A549 (cell line): Measurements from ENCODE around the gene CABP7. TPM values are rescaled to one million over a fixed set of nuclear protein-coding genes. Genes with fewer than 3 reads are reported as not detected.

Source experiments
- ATAC-seq, 2 experiments: fragments of 200-7000 bp in 1 of 2; fragments of >200 bp in 1 of 2; cut with Nextera tagmentation in 1 of 2; cut with Tn5 transposase in 1 of 2; 3 replicates each; pipeline versions ENCODE4 v1.8.0 to v1.9.1; 2018 to 2020; ENCODE audit warnings: mild to moderate bottlenecking in 1 of 2, moderate library complexity in 1 of 2
- CTCF ChIA-PET: fragments of 300-600 bp; sonication (Branson Sonifier 250); formaldehyde crosslinking; extraction: SDS; loops from one replicate; lab custom pipeline; 2021; ENCODE audit warnings: antibody characterized with exemption, inconsistent platforms; lab: Yijun Ruan, JAX
- POLR2A ChIA-PET: fragments of 350-600 bp; formaldehyde crosslinking; extraction: SDS; loops from one replicate; lab custom pipeline; 2021; ENCODE audit warnings: antibody characterized with exemption, inconsistent platforms; lab: Yijun Ruan, JAX
- DNase-seq, 2 experiments: peaks; one replicate each; pipeline versions ENCODE4 v3.0.0 to v3.0.0-alpha.2; 2011 to 2016; ENCODE audit warnings: low read depth in 1 of 2, low spot score in 1 of 2
- FAIRE-seq: peaks from 2 replicates; lab custom pipeline; 2011; peaks lifted over from hg19 to GRCh38; lab: Jason Lieb, UNC
- H3K27ac ChIP-seq, 2 experiments: fragments of >200 bp; sonication (Bioruptor Twin); formaldehyde crosslinking; 3 replicates each; pipeline ENCODE4 v1.5.1; 2016 to 2017
- H3K4me1 ChIP-seq: fragments of >200 bp; sonication (Bioruptor Twin); formaldehyde crosslinking; 3 replicates; pipeline ENCODE4 v1.6.1; 2016
- H3K4me2 ChIP-seq: fragments of >200 bp; sonication (Bioruptor Twin); formaldehyde crosslinking; 3 replicates; pipeline ENCODE4 v1.6.1; 2016
- H3K4me3 ChIP-seq: fragments of >200 bp; sonication (Bioruptor Twin); formaldehyde crosslinking; 3 replicates; pipeline ENCODE4 v1.5.1; 2016
- H3K9me3 ChIP-seq: fragments of >200 bp; sonication (Bioruptor Twin); formaldehyde crosslinking; 3 replicates; pipeline ENCODE4 v1.6.1; 2016
- CHD2 ChIP-seq: fragments of 150-350 bp; IDR thresholded peaks from 2 replicates; pipeline ENCODE4 v1.6.1; 2014; ENCODE audit warnings: low read length; ENCODE audit not compliant: partially characterized antibody
- EHMT2 ChIP-seq: fragments of 200-600 bp; sonication (generic); IDR thresholded peaks from 2 replicates; pipeline ENCODE4 v1.6.1; 2016; ENCODE audit warnings: antibody characterized with exemption, low read depth, mild to moderate bottlenecking, moderate library complexity
- ELK1 ChIP-seq: fragments of 150-350 bp; IDR thresholded peaks from 2 replicates; pipeline ENCODE4 v1.6.1; 2014; ENCODE audit warnings: low read depth, mild to moderate bottlenecking, low read length
- EP300 ChIP-seq, 2 experiments: fragments of >200 bp; sonication (Bioruptor Twin); formaldehyde crosslinking; IDR thresholded peaks; 2 replicates in 1 of 2; 3 replicates in 1 of 2; pipeline ENCODE4 v1.6.1; 2016 to 2017
- ESRRA ChIP-seq: fragments of 150-350 bp; IDR thresholded peaks from 2 replicates; pipeline ENCODE4 v1.6.1; 2014; ENCODE audit warnings: mild to moderate bottlenecking, low read length, borderline replicate concordance
- FOSB ChIP-seq: fragments of 250-450 bp; sonication (Bioruptor Pico); IDR thresholded peaks from 2 replicates; pipeline ENCODE4 v1.5.0; 2020; ENCODE audit warnings: mild to moderate bottlenecking, moderate library complexity
- FOSL2 ChIP-seq, 2 experiments: fragments of 450-650 bp in 1 of 2; fragments of >200 bp in 1 of 2; sonication (Bioruptor Twin) in 1 of 2; formaldehyde crosslinking; IDR thresholded peaks; 2 replicates each; pipeline versions ENCODE4 v1.5.0 to v1.6.1; 2016 to 2020; ENCODE audit warnings: mild to moderate bottlenecking in 1 of 2, moderate library complexity in 1 of 2
- FOXS1 ChIP-seq: fragments of 250-450 bp; sonication (Bioruptor Pico); IDR thresholded peaks from 2 replicates; pipeline ENCODE4 v1.5.0; 2020; ENCODE audit warnings: mild to moderate bottlenecking, moderate library complexity
- GATA3 ChIP-seq: IDR thresholded peaks from 2 replicates; pipeline ENCODE4 v1.6.1; 2012; ENCODE audit warnings: borderline replicate concordance
- HEYL ChIP-seq: fragments of 250-450 bp; sonication (Bioruptor Pico); IDR thresholded peaks from 2 replicates; pipeline ENCODE4 v1.8.0; 2021; ENCODE audit warnings: mild to moderate bottlenecking, moderate library complexity
- HMGXB4 ChIP-seq: fragments of 250-450 bp; sonication (Bioruptor Pico); IDR thresholded peaks from 2 replicates; pipeline ENCODE4 v1.5.0; 2021; ENCODE audit warnings: mild to moderate bottlenecking, moderate library complexity, borderline replicate concordance
- HOXA7 ChIP-seq: fragments of 250-450 bp; sonication (Bioruptor Pico); IDR thresholded peaks from 2 replicates; pipeline ENCODE4 v1.5.0; 2020; ENCODE audit warnings: mild to moderate bottlenecking, moderate library complexity
- HOXB13 ChIP-seq: fragments of 250-450 bp; sonication (Bioruptor Pico); IDR thresholded peaks from 2 replicates; pipeline ENCODE4 v1.5.0; 2020; ENCODE audit warnings: low read depth, mild to moderate bottlenecking, moderate library complexity
- HOXB5 ChIP-seq: fragments of 250-450 bp; sonication (Bioruptor Pico); IDR thresholded peaks from 2 replicates; pipeline ENCODE4 v1.5.0; 2020; ENCODE audit warnings: mild to moderate bottlenecking, moderate library complexity
- JUN ChIP-seq, 2 experiments: fragments of >200 bp; sonication (Bioruptor Twin); formaldehyde crosslinking; IDR thresholded peaks; 2 replicates in 1 of 2; 3 replicates in 1 of 2; pipeline ENCODE4 v1.6.1; 2016 to 2017
- KDM1A ChIP-seq: fragments of 200-600 bp; sonication (generic); IDR thresholded peaks from 2 replicates; pipeline ENCODE4 v1.6.1; 2016; ENCODE audit warnings: low read depth, mild to moderate bottlenecking
- MAFK ChIP-seq: fragments of 450-650 bp; IDR thresholded peaks from 2 replicates; pipeline ENCODE4 v1.6.1; 2014; ENCODE audit not compliant: partially characterized antibody
- NPAS2 ChIP-seq: fragments of 250-450 bp; sonication (Bioruptor Pico); IDR thresholded peaks from 2 replicates; pipeline ENCODE4 v1.8.0; 2022; ENCODE audit warnings: mild to moderate bottlenecking, moderate library complexity, borderline replicate concordance
- NR3C1 ChIP-seq: fragments of >200 bp; sonication (Bioruptor Twin); formaldehyde crosslinking; IDR thresholded peaks from 3 replicates; pipeline ENCODE4 v1.6.1; 2017
- POLR2A ChIP-seq: IDR thresholded peaks from 2 replicates; pipeline ENCODE4 v1.6.1; 2012; ENCODE audit warnings: mild to moderate bottlenecking, low read length
- POLR2AphosphoS2 ChIP-seq: conservative IDR thresholded peaks from 2 replicates; pipeline ENCODE4 v1.6.1; 2012; ENCODE audit warnings: low read length, improper control_type of control experiment, inconsistent platforms
- RCOR1 ChIP-seq: fragments of 150-350 bp; IDR thresholded peaks from 2 replicates; pipeline ENCODE4 v1.6.1; 2014; ENCODE audit warnings: antibody characterized with exemption, low read length, low read depth
- SREBF2 ChIP-seq: fragments of 450-650 bp; IDR thresholded peaks from 2 replicates; pipeline ENCODE4 v1.6.1; 2014; ENCODE audit warnings: mild to moderate bottlenecking, moderate library complexity
- ZNF302 ChIP-seq: fragments of 250-450 bp; sonication (Bioruptor Pico); IDR thresholded peaks from 2 replicates; pipeline ENCODE4 v1.9.0; 2021; ENCODE audit warnings: inconsistent platforms, mild to moderate bottlenecking, moderate library complexity
- ZSCAN20 ChIP-seq: fragments of 250-450 bp; sonication (Bioruptor Pico); IDR thresholded peaks from 2 replicates; pipeline ENCODE4 v1.8.0; 2022; ENCODE audit warnings: mild to moderate bottlenecking, moderate library complexity
- WGBS: methylation state at CpG from one replicate; pipeline ENCODE4 v1.1.6; 2017; ENCODE audit errors: missing lambda C conversion rate; 5-methylcytosine and 5-hydroxymethylcytosine counted together
- polyA plus RNA-seq, 4 experiments: library from polyadenylated mRNA; depleted of rRNA in 3 of 4; stranded (reverse); fragments of >200 nt; fragmentation: RNase III in 1 of 4; extraction: RNeasy Plus Mini Kit Qiagen cat#74134 plus additional on column Dnase treatment in 1 of 4; gene quantifications; 2 replicates in 3 of 4; 3 replicates in 1 of 4; pipeline ENCODE4 v1.2.3, GENCODE V29; 2011 to 2017
- TF ChIP-seq, protein P1 (sequence below): fragments of >200 bp; sonication (Bioruptor Twin); formaldehyde crosslinking; IDR thresholded peaks from 2 replicates; pipeline ENCODE4 v1.6.1; 2016
- TF ChIP-seq, protein P2 (sequence below): fragments of 250-450 bp; sonication (Bioruptor Pico); IDR thresholded peaks from 2 replicates; pipeline ENCODE4 v1.5.0; 2020; ENCODE audit warnings: low read depth, mild to moderate bottlenecking, moderate library complexity
- TF ChIP-seq, protein P3 (sequence below): IDR thresholded peaks from 2 replicates; pipeline ENCODE4 v1.6.1; 2012; ENCODE audit warnings: low read depth, borderline replicate concordance

CABP7 gene
- polyA plus RNA-seq, 2 of the 4 experiments (the other 2 are of a cell fraction), result 0.05 to 0.15 TPM

DNA sequence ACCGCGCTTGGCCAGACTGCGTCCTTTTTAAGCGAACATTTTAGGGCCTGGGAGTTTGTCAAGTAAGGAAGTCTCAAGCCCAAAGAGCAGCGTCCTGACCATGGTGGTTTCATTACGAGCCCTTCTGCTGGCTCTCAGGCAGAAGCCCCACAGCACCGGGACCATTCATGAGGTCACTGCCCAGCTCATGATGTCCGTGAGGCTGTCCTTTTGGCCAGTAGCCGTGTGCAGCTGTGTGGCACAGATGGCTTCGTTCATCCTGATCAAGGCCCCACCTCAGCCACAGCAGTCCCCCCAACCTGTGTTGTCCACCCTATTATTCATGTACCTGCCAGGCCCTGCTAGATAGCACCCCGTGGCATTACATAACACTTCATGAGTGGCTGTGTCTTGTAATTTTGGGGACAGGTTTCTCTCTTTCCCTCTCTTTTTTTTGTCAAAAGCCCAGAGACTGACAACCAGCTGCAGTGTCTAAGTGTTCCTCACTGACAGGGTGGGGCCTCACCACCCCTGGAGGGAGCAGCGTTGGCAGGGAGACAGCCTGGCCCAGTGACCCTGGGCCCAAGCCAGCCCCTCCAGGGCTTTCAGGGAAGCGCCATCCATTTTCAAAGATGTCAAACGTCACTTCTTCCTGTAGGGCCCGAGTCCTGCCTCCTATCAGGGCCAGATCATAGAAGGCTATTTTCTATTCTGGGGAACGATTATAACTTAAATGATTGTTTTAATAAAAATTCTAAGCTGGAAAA is 21.8 kb upstream of the CABP7 start:
- TF ChIP-seq SREBF2 (no peak), NR3C1 (no peak), FOSB (CRISPR knock-in tag) (no peak), EHMT2 (no peak), ZSCAN20 (CRISPR knock-in tag) (no peak), RCOR1 (no peak), FOSL2 (IDR thresholded peaks at IDR 0.05) (no peak), FOSL2 (CRISPR knock-in tag; IDR thresholded peaks at IDR 0.05) (no peak), HEYL (CRISPR knock-in tag) (no peak), JUN (IDR thresholded peaks at IDR 0.05) (no peak), EP300 (IDR thresholded peaks at IDR 0.05) (no peak), CHD2 (no peak), HOXB5 (CRISPR knock-in tag) (no peak), HOXB13 (CRISPR knock-in tag) (no peak), MAFK (no peak), FOXS1 (CRISPR knock-in tag) (no peak), NPAS2 (CRISPR knock-in tag) (no peak), HOXA7 (CRISPR knock-in tag) (no peak), POLR2A (no peak)
- TF ChIP-seq, protein P1, sequence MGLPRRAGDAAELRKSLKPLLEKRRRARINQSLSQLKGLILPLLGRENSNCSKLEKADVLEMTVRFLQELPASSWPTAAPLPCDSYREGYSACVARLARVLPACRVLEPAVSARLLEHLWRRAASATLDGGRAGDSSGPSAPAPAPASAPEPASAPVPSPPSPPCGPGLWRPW, result no peak
- TF ChIP-seq, all 56 proteins: peak for 0
- whole genome bisulfite sequencing, result 89% methylated on average over 12 of the region's 16 CpGs

DNA sequence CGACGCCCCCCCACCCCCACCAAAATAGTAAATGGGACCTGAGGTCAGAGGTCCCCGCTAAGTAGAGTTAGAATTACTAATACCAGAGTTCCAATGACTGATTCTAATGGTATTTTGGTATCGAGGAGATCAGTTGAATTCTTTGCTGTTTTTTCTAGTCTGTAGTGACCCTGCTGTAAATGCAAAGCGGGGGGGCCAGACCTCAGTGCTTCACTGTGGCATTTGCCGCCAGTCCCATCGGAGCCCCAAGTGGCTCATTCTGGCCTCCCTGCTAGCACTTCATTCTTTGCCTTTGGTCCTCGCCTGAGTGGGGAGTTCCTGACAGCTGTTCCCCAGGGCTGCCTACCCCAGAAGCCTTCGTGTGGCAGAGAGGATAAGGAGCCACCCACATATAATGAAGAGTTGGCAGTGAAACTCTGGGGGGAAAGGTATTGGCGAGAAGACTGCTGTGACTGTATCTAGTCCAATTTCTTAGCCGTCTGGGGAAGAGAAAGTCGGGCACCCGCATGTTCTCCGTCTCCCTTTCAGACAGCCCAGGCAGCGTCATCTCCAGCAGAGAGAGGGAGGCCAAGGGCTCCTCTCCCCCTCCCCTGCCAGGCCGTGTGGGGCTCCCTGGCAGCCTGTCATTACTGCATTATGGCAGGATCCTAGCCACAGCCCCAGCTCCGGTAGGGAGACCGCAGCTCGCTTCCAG is 19.4 kb upstream of the CABP7 start:
- TF ChIP-seq POLR2AphosphoS2, result no peak
- TF ChIP-seq ZNF302, result no peak
- ATAC-seq, result no peak
- H3K4me1 ChIP-seq, result peaks cover 39% of the 10 kb centered on the region
- no peak for DNase-seq
- peak overlapping the region in 1 of 2 experiments; percentile 78; a peak in 1 of 6 replicates for H3K27ac ChIP-seq
- CTCF ChIA-PET, result interaction anchor here (0.6 to 3.2 kb wide), 4 partner anchors 11 to 305 kb away, joined by 3 to 17 read pairs (median 8); no protein-coding TSS in a partner anchor
- no peak for FAIRE-seq
- H3K9me3 ChIP-seq, result no peaks in the 10 kb centered on the region
- H3K4me3 ChIP-seq, result no peak overlapping the region
- POLR2A ChIA-PET, result no interaction called here
- 79% methylated on average over 16 of the region's 19 CpGs for WGBS
- no peak overlapping the region for H3K4me2 ChIP-seq

More for the DNA sequence above, 21.8 kb upstream of the CABP7 start:
- FAIRE-seq (no peak), DNase-seq (no peak), ATAC-seq (no peak)
- Histone ChIP-seq H3K4me2 (no peak overlapping the region), H3K4me3 (no peak overlapping the region), H3K9me3 (no peaks in the 10 kb centered on the region), H3K4me1 (peaks cover 24% of the 10 kb centered on the region), H3K27ac (no peak overlapping the region)
- CTCF ChIA-PET, result no interaction called here
- POLR2A ChIA-PET, result no interaction called here

- no peak for DNase-seq
- H3K4me1 ChIP-seq, result peaks cover 39% of the 10 kb centered on the region
- no peak overlapping the region for H3K4me3 ChIP-seq
- H3K27ac ChIP-seq, result peak overlapping the region in 1 of 2 experiments; percentile 78; a peak in 3 of 6 replicates
- no peaks in the 10 kb centered on the region for H3K9me3 ChIP-seq
- no peak overlapping the region; the same call in 2 of the 3 replicates for H3K4me2 ChIP-seq
- WGBS, result 88% methylated on average over 9 of the region's 9 CpGs
- no peak for FAIRE-seq
- no peak for ATAC-seq
- CTCF ChIA-PET, result interaction anchor here (1.2 to 3.2 kb wide), 5 partner anchors 11 to 304 kb away, joined by 3 to 17 read pairs (median 10); partner anchors contain the start of gene ASCC2
- POLR2A ChIA-PET, result no interaction called here
- TF ChIP-seq FOXS1 (CRISPR knock-in tag) (no peak), HMGXB4 (CRISPR knock-in tag) (no peak), POLR2AphosphoS2 (no peak), KDM1A (no peak), HOXB5 (CRISPR knock-in tag) (no peak), ELK1 (no peak), CHD2 (no peak), GATA3 (no peak), NR3C1 (no peak), HOXB13 (CRISPR knock-in tag) (no peak), ESRRA (no peak)
- TF ChIP-seq, protein P2, sequence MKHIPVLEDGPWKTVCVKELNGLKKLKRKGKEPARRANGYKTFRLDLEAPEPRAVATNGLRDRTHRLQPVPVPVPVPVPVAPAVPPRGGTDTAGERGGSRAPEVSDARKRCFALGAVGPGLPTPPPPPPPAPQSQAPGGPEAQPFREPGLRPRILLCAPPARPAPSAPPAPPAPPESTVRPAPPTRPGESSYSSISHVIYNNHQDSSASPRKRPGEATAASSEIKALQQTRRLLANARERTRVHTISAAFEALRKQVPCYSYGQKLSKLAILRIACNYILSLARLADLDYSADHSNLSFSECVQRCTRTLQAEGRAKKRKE (CRISPR knock-in tag), result no peak
- TF ChIP-seq, protein P3, sequence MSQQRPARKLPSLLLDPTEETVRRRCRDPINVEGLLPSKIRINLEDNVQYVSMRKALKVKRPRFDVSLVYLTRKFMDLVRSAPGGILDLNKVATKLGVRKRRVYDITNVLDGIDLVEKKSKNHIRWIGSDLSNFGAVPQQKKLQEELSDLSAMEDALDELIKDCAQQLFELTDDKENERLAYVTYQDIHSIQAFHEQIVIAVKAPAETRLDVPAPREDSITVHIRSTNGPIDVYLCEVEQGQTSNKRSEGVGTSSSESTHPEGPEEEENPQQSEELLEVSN, result no peak
- TF ChIP-seq, protein P1, result no peak
Observed at GRCh38 chr22:29700900-29701154, 19.0 kb upstream of the CABP7 start.
